GM12891 (cell line): Measurements from ENCODE around the gene KIF6.

ENCODE experiments used
- DNase-seq: peaks from one replicate; pipeline ENCODE4 v3.0.0; 2011; ENCODE audit warnings: low spot score; ENCODE audit not compliant: insufficient read length
- FAIRE-seq: peaks from 2 replicates; lab custom pipeline; 2011; peaks lifted over from hg19 to GRCh38; lab: Jason Lieb, UNC
- PAX5 ChIP-seq: IDR thresholded peaks from 2 replicates; pipeline ENCODE4 v1.6.1; 2011; ENCODE audit warnings: low read length, moderate library complexity, mild to moderate bottlenecking; ENCODE audit not compliant: insufficient read depth, severe bottlenecking
- POLR2A ChIP-seq: IDR thresholded peaks from 2 replicates; pipeline ENCODE4 v1.6.1; 2011; ENCODE audit warnings: low read depth, low read length, control low read depth
- POLR2AphosphoS5 ChIP-seq: IDR thresholded peaks from 2 replicates; pipeline ENCODE4 v1.6.1; 2011; ENCODE audit warnings: low read depth, low read length, control low read depth
- POU2F2 ChIP-seq: IDR thresholded peaks from 2 replicates; pipeline ENCODE4 v1.6.1; 2011; ENCODE audit warnings: low read depth, mild to moderate bottlenecking, control low read depth, low read length, moderate library complexity
- SPI1 ChIP-seq: IDR thresholded peaks from 2 replicates; pipeline ENCODE4 v1.6.1; 2011; ENCODE audit warnings: low read depth, low read length, control low read depth
- TAF1 ChIP-seq: IDR thresholded peaks from 2 replicates; pipeline ENCODE4 v1.6.1; 2011; ENCODE audit warnings: low read depth, low read length, control low read depth

KIF6 gene

GRCh38 chr6:39313526-39314272, 411.5 kb downstream of the KIF6 start:
- DNase-seq (no peak), FAIRE-seq (no peak)
- TF ChIP-seq PAX5: no peak
- no peak for TF ChIP-seq POU2F2
- no peak for TF ChIP-seq POLR2A

- TF ChIP-seq PAX5 (no peak), POLR2AphosphoS5 (no peak), POLR2A (no peak), POU2F2 (no peak), SPI1 (no peak), TAF1 (no peak)
- FAIRE-seq (no peak), DNase-seq (no peak)
Observed at GRCh38 chr6:39312912-39313525, 412.2 kb downstream of the KIF6 start.

GRCh38 chr6:39310542-39310941, 414.7 kb downstream of the KIF6 start:
- TF ChIP-seq TAF1: no peak
- TF ChIP-seq PAX5: no peak
- no peak for TF ChIP-seq POLR2A
- TF ChIP-seq SPI1: no peak
- no peak for FAIRE-seq
- no peak for DNase-seq

GRCh38 chr6:39309942-39310531, 415.2 kb downstream of the KIF6 start:
- DNase-seq (peak; percentile 65), FAIRE-seq (peak; percentile 96)
- TF ChIP-seq SPI1: 0 out of 2 replicates have a peak, but pooled peaks have one; percentile 22
- TF ChIP-seq POU2F2: no peak

GRCh38 chr6:39307462-39307861, 417.7 kb downstream of the KIF6 start:
- no peak for DNase-seq
- TF ChIP-seq TAF1 (no peak), SPI1 (no peak), POLR2AphosphoS5 (no peak), POU2F2 (no peak), POLR2A (no peak), PAX5 (no peak)
- no peak for FAIRE-seq

GRCh38 chr6:39304951-39305350, 420.3 kb downstream of the KIF6 start:
- FAIRE-seq: no peak
- DNase-seq: no peak
- TF ChIP-seq POLR2AphosphoS5 (no peak), POU2F2 (no peak), PAX5 (no peak), TAF1 (no peak), POLR2A (no peak), SPI1 (no peak)

GRCh38 chr6:39303425-39304153, 421.6 kb downstream of the KIF6 start:
- DNase-seq (no peak), FAIRE-seq (no peak)
- TF ChIP-seq SPI1 (no peak), POU2F2 (no peak), TAF1 (no peak), POLR2AphosphoS5 (no peak), POLR2A (no peak), PAX5 (no peak)

GRCh38 chr6:39302669-39303424, 422.4 kb downstream of the KIF6 start:
- FAIRE-seq: peak; percentile 99
- DNase-seq: peak; percentile 93
- TF ChIP-seq POU2F2: peak; percentile 93
- TF ChIP-seq POLR2A: no peak
- no peak for TF ChIP-seq POLR2AphosphoS5

GRCh38 chr6:39302011-39302410, 423.2 kb downstream of the KIF6 start:
- DNase-seq (no peak), FAIRE-seq (no peak)
- TF ChIP-seq PAX5: no peak
- TF ChIP-seq POU2F2: no peak
- no peak for TF ChIP-seq POLR2AphosphoS5
- TF ChIP-seq TAF1: no peak
- TF ChIP-seq SPI1: no peak
- no peak for TF ChIP-seq POLR2A

- no peak for TF ChIP-seq POLR2AphosphoS5
- no peak for TF ChIP-seq SPI1
- TF ChIP-seq POU2F2: no peak
- TF ChIP-seq POLR2A: no peak
- TF ChIP-seq TAF1: no peak
- no peak for TF ChIP-seq PAX5
- FAIRE-seq (no peak), DNase-seq (no peak)
Observed at GRCh38 chr6:39301606-39302005, 423.6 kb downstream of the KIF6 start.
